Activated CD4-positive, alpha-beta memory T cell treated with anti-CD3 and anti-CD28 coated beads, Interleukin-2, amount 10 ng/mL, durations not matched to agents 7 days and 5 days (primary cell): ENCODE measurements around the gene NEK8. TPM values are rescaled to one million over a fixed set of nuclear protein-coding genes. Genes with fewer than 3 reads are reported as not detected.
"Not testable (repeated sequence)": the region's sequence is repeated elsewhere in the genome, so short reads cannot be mapped to it uniquely, and the experiment has no call there.

ENCODE experiments used
- CTCF ChIA-PET: fragments of 350-600 bp; sonication (Branson Sonifier 250); formaldehyde crosslinking; loops from one replicate; lab custom pipeline; 2021; ENCODE audit warnings: antibody characterized with exemption, inconsistent platforms; lab: Charles Lee
- POLR2A ChIA-PET: fragments of 350-600 bp; sonication (Branson Sonifier 250); formaldehyde crosslinking; loops from one replicate; lab custom pipeline; 2021; ENCODE audit warnings: antibody characterized with exemption; lab: Charles Lee
- DNase-seq: peaks from one replicate; pipeline ENCODE4 v3.0.0-alpha.2; 2020
- H3K27ac Mint-ChIP-seq: one replicate; pipeline ENCODE4 v1.8.0; 2021; ENCODE audit warnings: mild to moderate bottlenecking, mixed read lengths
- H3K27me3 Mint-ChIP-seq: one replicate; pipeline ENCODE4 v1.8.0; 2021; ENCODE audit warnings: mixed read lengths
- H3K36me3 Mint-ChIP-seq: one replicate; pipeline ENCODE4 v1.8.0; 2021; ENCODE audit warnings: low read depth, mixed read lengths
- H3K4me1 Mint-ChIP-seq: one replicate; pipeline ENCODE4 v1.8.0; 2021; ENCODE audit warnings: mixed read lengths
- H3K4me3 Mint-ChIP-seq: one replicate; pipeline ENCODE4 v1.8.0; 2021; ENCODE audit warnings: mild to moderate bottlenecking, mixed read lengths
- H3K9me3 Mint-ChIP-seq: one replicate; pipeline ENCODE4 v1.8.0; 2021; ENCODE audit warnings: mixed read lengths
- total RNA-seq, 2 experiments: library from RNA; stranded (reverse); gene quantifications; one replicate each; pipeline ENCODE4 v1.2.3, GENCODE V29; 2021

Gene NEK8
- total RNA-seq, 2 experiments from 2014 or later = 2.5 to 3.5 TPM

DNA sequence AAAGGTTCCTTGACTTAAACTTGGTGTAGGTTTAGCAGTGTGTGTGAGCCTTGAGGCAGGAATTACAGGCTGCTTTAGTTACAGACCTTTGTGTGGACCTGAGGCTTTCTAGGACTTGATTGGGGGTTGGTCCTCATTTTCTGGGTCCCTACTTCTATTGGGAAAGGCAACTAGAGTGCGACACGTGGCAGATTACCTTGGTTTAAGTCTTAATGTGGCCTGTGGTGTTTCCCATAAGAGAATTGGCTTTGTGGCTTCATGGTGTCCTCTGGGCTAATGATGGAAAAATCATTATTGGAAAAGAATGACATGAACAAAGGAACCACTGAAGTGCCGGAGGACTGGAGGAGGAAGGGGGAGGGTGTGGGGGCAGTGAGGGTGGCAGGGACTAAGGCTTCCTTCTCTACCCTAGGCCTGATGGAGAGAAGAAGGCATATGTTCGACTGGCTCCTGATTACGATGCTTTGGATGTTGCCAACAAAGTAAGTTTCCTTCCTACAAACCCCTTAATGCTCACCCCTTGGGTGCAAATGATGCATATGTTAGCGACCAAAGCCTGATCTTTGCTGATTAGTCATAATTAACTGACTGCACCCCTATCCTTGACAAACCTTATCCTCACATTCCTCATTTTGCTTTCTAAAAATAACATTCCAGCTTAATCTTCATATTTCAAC, 5.3 kb upstream of the NEK8 start:
- ChIA-PET CTCF (interaction anchor here (0.7 to 7.2 kb wide), 2 partner anchors 23 to 80 kb away, joined by 4 to 458 read pairs; partner anchors contain the start of gene TRAF4), POLR2A (interaction anchor here (4.5 to 15.7 kb wide), 3 partner anchors 23 to 227 kb away, joined by 32 to 426 read pairs (median 61); partner anchors contain the start of genes BLTP2, PHF12 and TRAF4)
- no peaks in the 10 kb centered on the region for H3K9me3 Mint-ChIP-seq
- DNase-seq = no peak
- H3K27me3 Mint-ChIP-seq = peaks cover 3% of the 10 kb centered on the region
- peak overlapping the region; percentile 37 for H3K27ac Mint-ChIP-seq
- peaks cover 59% of the 10 kb centered on the region for H3K36me3 Mint-ChIP-seq
- peak overlapping the region; percentile 33 for H3K4me3 Mint-ChIP-seq
- peaks cover 75% of the 10 kb centered on the region for H3K4me1 Mint-ChIP-seq

DNA sequence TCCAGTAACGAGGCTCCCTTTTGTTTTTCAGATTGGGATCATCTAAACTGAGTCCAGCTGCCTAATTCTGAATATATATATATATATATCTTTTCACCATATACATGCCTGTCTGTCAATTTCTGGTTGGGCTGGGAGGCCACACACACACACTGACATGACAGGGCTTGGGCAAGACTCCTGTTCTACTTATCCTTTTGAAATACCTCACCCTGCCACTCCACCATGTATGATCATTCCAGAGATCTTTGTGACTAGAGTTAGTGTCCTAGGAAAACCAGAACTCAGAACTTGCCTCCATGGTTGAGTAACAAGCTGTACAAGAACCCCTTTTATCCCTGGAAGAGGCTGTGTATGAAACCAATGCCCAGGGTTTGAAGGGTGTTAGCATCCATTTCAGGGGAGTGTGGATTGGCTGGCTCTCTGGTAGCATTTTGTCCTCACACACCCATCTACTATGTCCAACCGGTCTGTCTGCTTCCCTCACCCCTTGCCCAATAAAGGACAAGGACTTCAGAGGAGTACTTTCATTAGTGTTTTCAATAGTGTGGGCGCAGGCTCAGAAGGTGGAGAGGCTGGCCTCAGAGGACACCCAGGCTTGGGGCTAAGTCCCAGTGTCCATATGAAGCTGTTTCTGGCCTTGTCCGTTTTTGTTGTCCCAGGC, 4.6 kb upstream of the NEK8 start:
- DNase-seq, H3K9me3 Mint-ChIP-seq, H3K27me3 Mint-ChIP-seq: not testable (repeated sequence)
- POLR2A ChIA-PET = interaction anchor here (1.7 to 15.7 kb wide), 4 partner anchors 13 to 174 kb away, joined by 8 to 426 read pairs (median 36); partner anchors contain the start of genes BLTP2, FLOT2, PROCA1 and TRAF4
- CTCF ChIA-PET = interaction anchor here (7.2 kb wide), 1 partner anchor 23 kb away, joined by 458 read pairs; the partner anchor contains the start of gene TRAF4
- Mint-ChIP-seq H3K27ac (peak overlapping the region; percentile 91), H3K36me3 (peaks cover 59% of the 10 kb centered on the region), H3K4me3 (peak overlapping the region; percentile 90), H3K4me1 (peaks cover 72% of the 10 kb centered on the region)

DNA sequence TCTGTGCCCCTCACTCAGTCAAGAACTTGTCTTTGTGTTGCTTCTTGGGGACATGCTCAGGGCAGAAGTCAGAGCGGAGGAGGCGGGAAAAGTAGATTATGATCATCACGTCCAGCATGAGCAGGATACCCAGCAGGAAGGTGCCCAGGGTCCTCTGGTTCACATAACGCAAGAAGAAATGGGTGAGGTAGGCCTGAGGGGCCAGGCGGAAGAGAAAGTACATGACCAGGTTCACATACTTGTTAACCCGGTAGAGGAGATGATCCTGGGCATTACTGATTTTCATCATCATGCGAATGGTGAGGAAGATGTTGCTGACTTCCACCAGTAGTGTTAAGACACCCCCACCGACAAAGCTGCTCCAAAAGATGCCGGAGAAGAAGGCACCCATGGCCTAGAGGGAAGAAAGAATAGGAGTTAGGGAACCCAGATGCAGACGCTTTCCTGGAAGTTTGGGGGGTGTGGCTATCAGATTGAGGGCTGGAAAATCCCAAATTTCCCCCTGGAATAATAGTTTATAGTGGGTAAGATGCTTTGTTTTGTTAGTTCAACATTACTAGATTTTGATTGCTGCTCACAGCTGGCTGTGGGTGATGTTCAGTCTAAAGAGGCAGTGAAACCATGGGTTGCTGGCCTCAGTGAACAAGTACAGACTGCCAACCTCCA, 4.0 kb upstream of the NEK8 start:
- Mint-ChIP-seq H3K27me3 (no peaks in the 10 kb centered on the region), H3K36me3 (peaks cover 59% of the 10 kb centered on the region), H3K4me1 (peaks cover 72% of the 10 kb centered on the region), H3K27ac (peak overlapping the region; percentile 91), H3K9me3 (no peaks in the 10 kb centered on the region), H3K4me3 (peak overlapping the region; percentile 90)
- ChIA-PET CTCF (interaction anchor here (0.9 to 7.2 kb wide), 3 partner anchors 13 to 81 kb away, joined by 3 to 458 read pairs (median 4); partner anchors contain the start of genes PROCA1 and TRAF4), POLR2A (interaction anchor here (1.2 to 15.7 kb wide), 8 partner anchors 14 to 227 kb away, joined by 3 to 426 read pairs (median 28); partner anchors contain the start of genes BLTP2, FLOT2, PHF12 and PROCA1)
- DNase-seq = no peak

DNA sequence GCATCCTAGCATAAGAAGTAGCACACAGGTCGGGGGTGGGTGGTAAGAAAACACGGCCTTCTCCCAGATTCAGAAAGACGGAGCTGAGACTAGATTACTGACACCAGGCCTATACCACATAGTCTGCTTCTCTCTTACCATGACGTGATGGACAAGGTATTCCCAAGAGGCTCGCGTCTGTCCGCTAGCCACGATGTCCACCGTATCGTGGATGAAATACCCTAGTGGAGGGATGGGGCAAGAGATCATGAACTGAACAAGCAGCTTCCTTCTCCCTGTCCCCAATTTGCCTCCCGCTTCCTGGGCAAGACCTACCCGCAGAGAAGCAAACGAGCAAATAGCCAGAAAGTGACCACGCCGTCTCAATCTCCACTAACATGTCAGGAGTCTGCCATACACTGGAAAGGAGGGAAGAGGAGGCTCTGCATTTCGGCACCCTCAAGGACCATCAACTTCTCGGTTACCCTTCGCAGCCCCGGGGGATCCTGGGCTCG, 3.4 kb upstream of the NEK8 start:
- no peak for DNase-seq
- Mint-ChIP-seq H3K36me3 (peaks cover 57% of the 10 kb centered on the region), H3K4me1 (peaks cover 73% of the 10 kb centered on the region), H3K9me3 (no peaks in the 10 kb centered on the region), H3K27ac (peak overlapping the region; percentile 91), H3K27me3 (no peaks in the 10 kb centered on the region), H3K4me3 (peak overlapping the region; percentile 90)
- CTCF ChIA-PET = interaction anchor here (0.6 to 7.2 kb wide), 6 partner anchors 9 to 131 kb away, joined by 3 to 458 read pairs (median 10); partner anchors contain the start of genes PROCA1 and TRAF4
- POLR2A ChIA-PET = interaction anchor here (1.2 to 15.7 kb wide), 9 partner anchors 15 to 226 kb away, joined by 3 to 426 read pairs (median 24); partner anchors contain the start of genes BLTP2, FLOT2, PHF12 and PROCA1

DNA sequence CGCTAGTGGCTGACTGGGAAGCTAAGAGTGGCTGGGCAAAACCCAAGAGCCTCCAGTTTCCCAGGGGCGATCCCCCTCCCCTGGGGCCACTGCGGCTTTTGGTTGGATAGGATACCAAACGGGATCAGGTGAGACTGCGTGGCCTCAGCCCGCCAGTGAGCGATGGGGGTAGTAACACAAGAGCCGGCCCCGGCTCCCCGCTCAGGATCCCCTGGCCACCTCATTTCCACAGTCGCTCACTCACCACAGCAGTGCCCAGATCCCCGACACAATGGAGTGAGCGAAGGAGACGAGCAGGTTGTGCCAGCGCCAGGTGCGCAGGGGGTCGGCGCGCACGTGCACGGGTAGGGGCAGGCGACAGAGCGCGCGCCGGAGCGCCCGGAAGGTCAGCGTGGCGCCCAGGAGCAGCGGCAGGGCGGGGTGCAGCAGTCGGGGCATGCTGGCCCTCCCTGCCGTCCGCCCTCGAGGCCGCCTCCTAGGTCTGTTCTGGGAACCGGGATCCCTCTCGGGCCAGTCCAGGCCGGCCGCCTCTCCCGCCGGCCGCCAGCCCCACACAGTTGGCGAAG, 2.8 kb upstream of the NEK8 start:
- H3K36me3 Mint-ChIP-seq = peaks cover 52% of the 10 kb centered on the region
- peak overlapping the region; percentile 95 for H3K4me3 Mint-ChIP-seq
- H3K27ac Mint-ChIP-seq = peak overlapping the region; percentile 91
- ChIA-PET CTCF (interaction anchor here (0.6 to 7.2 kb wide), 31 partner anchors 9 to 392 kb away, joined by 3 to 458 read pairs (median 7); partner anchors contain the start of genes BLTP2, DHRS13, FAM222B and FLOT2), POLR2A (interaction anchor here (1.0 to 15.7 kb wide), 17 partner anchors 10 to 226 kb away, joined by 3 to 426 read pairs (median 15); partner anchors contain the start of genes BLTP2, DHRS13, FLOT2 and PHF12)
- no peak for DNase-seq
- peaks cover 69% of the 10 kb centered on the region for H3K4me1 Mint-ChIP-seq
- H3K27me3 Mint-ChIP-seq = no peaks in the 10 kb centered on the region
- H3K9me3 Mint-ChIP-seq = no peaks in the 10 kb centered on the region

DNA sequence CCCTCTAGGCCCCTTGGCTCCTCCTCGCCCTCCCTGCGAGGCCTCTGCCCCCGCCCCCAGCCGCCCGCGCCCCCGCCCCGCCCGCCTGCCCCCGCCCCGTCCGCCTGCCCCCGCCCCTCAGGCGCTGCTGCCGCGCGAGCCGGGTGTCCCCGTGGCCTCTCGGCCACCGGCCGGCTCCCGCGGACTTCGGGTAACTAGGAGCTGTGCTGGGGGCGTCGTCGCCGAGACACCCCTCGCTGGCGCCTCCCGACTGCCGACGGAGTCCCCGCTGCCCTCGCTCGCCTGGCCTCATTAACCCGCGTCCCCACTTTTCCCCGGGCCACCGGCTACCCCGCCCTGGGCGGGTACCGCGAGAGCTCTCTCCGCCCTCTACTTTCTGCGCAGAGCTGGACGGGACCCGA, 2.4 kb upstream of the NEK8 start, which contains the start of gene TLCD1:
TSS of gene TLCD1 (minus strand) at position 8 of the 401 bp plus-strand sequence. CDS start 136 bp downstream, outside the sequence.
- no peaks in the 10 kb centered on the region for H3K9me3 Mint-ChIP-seq
- ChIA-PET POLR2A (interaction anchor here (0.6 to 15.7 kb wide), 18 partner anchors 10 to 568 kb away, joined by 3 to 426 read pairs (median 14); partner anchors contain the start of genes BLTP2, DHRS13, FAM222B and FLOT2), CTCF (interaction anchor here (0.7 to 7.2 kb wide), 44 partner anchors 10 to 411 kb away, joined by 3 to 458 read pairs (median 6); partner anchors contain the start of genes BLTP2, DHRS13, FAM222B and FLOT2)
- peak; percentile 82 for DNase-seq
- peaks cover 65% of the 10 kb centered on the region for H3K4me1 Mint-ChIP-seq
- peak within 1 kb of the TSS; percentile 98 for H3K27ac Mint-ChIP-seq
- H3K36me3 Mint-ChIP-seq = peaks cover 47% of the 10 kb centered on the region
- H3K4me3 Mint-ChIP-seq = peak within 1 kb of the TSS; percentile 95
- no peaks in the 10 kb centered on the region for H3K27me3 Mint-ChIP-seq

DNA sequence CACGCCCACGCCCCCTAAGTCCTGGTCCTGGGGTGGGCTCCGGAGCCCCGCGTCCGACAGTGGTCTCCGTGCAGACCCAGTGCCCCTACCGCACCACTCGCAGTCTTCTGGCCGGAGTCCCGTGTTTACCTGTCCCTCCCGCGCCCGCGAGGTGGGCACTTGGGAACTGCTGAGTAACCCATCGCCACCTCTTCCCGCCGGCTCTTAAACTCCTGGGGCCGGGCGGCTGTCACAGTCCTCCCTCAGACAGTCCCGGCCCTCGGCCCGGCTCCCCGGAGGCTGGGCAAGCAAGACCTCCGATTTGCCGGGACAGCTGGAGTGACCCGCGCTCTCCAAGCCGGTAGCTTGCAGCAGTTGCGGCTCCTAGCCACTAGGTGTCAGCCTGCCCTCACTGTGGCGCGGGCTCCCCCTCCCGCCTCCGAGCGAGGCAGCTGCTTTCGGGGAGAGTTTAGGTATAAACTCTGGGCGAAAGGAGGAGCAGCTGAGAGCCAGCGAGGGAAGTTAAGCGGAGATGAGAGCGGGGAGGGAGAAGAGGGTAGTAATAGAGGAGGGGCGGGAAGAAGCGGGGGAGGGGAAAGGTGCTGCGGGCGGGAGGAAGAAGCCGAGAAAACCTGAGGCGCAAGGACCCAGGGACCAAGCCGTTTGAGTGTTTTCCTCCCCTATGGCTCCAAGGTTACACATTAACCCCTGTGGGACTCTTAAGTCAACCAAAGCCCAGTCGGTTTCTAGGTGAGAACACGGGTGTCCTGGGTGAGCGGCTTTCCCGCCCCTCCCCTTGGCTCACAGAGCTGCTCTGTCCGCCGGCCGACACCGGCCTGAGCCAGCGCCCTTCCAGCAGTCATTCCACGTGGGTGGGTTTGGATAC, 1.7 kb upstream of the NEK8 start:
- ChIA-PET CTCF (interaction anchor here (0.7 to 7.2 kb wide), 51 partner anchors 7 to 411 kb away, joined by 3 to 458 read pairs (median 5); partner anchors contain the start of genes BLTP2, DHRS13, FAM222B and FLOT2), POLR2A (interaction anchor here (0.6 to 15.7 kb wide), 25 partner anchors 7 to 567 kb away, joined by 3 to 426 read pairs (median 8); partner anchors contain the start of genes ALDOC, BLTP2, DHRS13 and FAM222B)
- Mint-ChIP-seq H3K27me3 (no peaks in the 10 kb centered on the region), H3K4me3 (peak overlapping the region; percentile 95), H3K9me3 (no peaks in the 10 kb centered on the region), H3K27ac (peak overlapping the region; percentile 98), H3K4me1 (peaks cover 60% of the 10 kb centered on the region), H3K36me3 (peaks cover 40% of the 10 kb centered on the region)
- DNase-seq = peak; percentile 93

DNA sequence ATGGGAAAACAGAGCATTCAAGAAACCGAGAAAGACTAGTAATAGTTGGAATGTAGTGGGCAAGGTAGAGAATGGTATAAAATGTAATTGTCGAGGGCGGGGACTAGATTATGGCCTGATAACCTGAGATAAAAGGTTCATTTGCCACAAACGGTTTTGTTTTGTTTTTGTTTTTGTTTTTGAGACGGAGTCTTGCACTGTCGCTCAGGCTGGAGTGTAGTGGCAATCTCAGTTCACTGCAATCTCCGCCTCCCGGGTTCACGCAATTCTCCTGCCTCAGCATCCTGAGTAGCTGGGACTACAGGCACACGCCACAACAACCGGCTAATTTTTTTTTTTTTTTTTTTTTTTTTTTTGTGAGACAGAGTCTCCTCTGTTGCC, 1.4 kb downstream of the NEK8 start:
- ChIA-PET POLR2A (interaction anchor here (1.0 to 15.7 kb wide), 4 partner anchors 10 to 214 kb away, joined by 3 to 426 read pairs (median 37); partner anchors contain the start of genes BLTP2, RPL23A and TRAF4), CTCF (interaction anchor here (0.7 to 7.2 kb wide), 3 partner anchors 17 to 189 kb away, joined by 3 to 458 read pairs (median 3); partner anchors contain the start of gene TRAF4)
- no peak for DNase-seq
- H3K4me1 Mint-ChIP-seq = peaks cover 30% of the 10 kb centered on the region
- no peak overlapping the region for H3K4me3 Mint-ChIP-seq
- H3K36me3 Mint-ChIP-seq = peaks cover 10% of the 10 kb centered on the region
- no peaks in the 10 kb centered on the region for H3K9me3 Mint-ChIP-seq
- H3K27me3 Mint-ChIP-seq = no peaks in the 10 kb centered on the region
- H3K27ac Mint-ChIP-seq = peak overlapping the region; percentile 58

DNA sequence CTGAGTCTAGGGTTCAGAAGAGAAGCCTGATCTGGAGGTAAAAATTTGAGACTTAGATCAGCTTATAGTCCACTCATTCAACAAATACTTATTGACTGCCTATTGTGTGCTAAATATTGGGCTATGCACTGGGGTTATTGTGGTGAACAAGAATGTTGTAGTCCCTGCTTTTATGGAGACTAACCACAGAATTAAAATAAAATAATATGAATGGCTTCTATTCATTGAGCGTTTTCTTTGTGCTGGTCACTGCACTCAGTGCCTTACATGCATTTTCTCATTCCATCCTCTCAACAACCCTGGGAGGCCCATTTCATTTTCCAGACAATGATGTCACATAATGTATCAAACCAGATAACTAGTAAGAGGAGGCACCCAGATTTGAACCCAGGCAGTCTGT, 4.8 kb downstream of the NEK8 start:
- POLR2A ChIA-PET = interaction anchor here (15.7 kb wide), 1 partner anchor 13 kb away, joined by 426 read pairs; the partner anchor contains the start of gene TRAF4
- H3K27ac Mint-ChIP-seq = no peak overlapping the region
- no peak for DNase-seq
- peaks cover 14% of the 10 kb centered on the region for H3K4me1 Mint-ChIP-seq
- H3K27me3 Mint-ChIP-seq = no peaks in the 10 kb centered on the region
- H3K36me3 Mint-ChIP-seq = peaks cover 6% of the 10 kb centered on the region
- no peak overlapping the region for H3K4me3 Mint-ChIP-seq
- no peaks in the 10 kb centered on the region for H3K9me3 Mint-ChIP-seq
- CTCF ChIA-PET = interaction anchor here (1.0 to 2.1 kb wide), 2 partner anchors 30 to 161 kb away, joined by 3 to 5 read pairs; no protein-coding TSS in a partner anchor

DNA sequence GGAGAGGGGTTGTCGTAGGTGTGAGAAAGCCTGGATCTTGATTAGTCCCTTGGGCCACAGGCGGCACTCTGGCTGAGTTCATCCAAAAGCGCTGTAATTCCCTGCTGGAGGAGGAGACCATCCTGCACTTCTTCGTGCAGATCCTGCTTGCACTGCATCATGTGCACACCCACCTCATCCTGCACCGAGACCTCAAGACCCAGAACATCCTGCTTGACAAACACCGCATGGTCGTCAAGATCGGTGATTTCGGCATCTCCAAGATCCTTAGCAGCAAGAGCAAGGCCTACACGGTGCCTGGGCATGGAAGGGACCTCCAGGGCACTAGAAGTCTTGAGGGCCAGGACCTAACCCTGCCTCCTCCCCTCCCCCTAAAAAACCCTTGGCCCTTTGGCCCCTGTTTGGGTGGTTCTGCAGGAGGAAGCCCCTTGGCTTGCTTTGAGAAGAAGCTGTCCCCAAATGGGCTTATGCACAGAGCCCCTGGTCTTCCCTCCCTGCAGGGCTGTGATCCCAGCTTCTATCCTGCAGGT, 6.2 kb downstream of the NEK8 start:
- H3K4me3 Mint-ChIP-seq = no peak overlapping the region
- peaks cover 16% of the 10 kb centered on the region for H3K4me1 Mint-ChIP-seq
- H3K27ac Mint-ChIP-seq = no peak overlapping the region
- ChIA-PET POLR2A (interaction anchor here (0.7 to 1.2 kb wide), 3 partner anchors 9 to 90 kb away, joined by 3 to 7 read pairs (median 3); partner anchors contain the start of gene BLTP2), CTCF (interaction anchor here (1.2 to 2.1 kb wide), 2 partner anchors 15 to 29 kb away, joined by 3 to 5 read pairs; no protein-coding TSS in a partner anchor)
- DNase-seq = no peak
- H3K9me3 Mint-ChIP-seq = peaks cover 2% of the 10 kb centered on the region
- no peaks in the 10 kb centered on the region for H3K27me3 Mint-ChIP-seq
- H3K36me3 Mint-ChIP-seq = peaks cover 13% of the 10 kb centered on the region
